ENCODE measurements around the gene RASGRP4.
"Not testable (repeated sequence)": the region's sequence is repeated elsewhere in the genome, so short reads cannot be mapped to it uniquely, and the experiment has no call there.

Gene RASGRP4

DNA sequence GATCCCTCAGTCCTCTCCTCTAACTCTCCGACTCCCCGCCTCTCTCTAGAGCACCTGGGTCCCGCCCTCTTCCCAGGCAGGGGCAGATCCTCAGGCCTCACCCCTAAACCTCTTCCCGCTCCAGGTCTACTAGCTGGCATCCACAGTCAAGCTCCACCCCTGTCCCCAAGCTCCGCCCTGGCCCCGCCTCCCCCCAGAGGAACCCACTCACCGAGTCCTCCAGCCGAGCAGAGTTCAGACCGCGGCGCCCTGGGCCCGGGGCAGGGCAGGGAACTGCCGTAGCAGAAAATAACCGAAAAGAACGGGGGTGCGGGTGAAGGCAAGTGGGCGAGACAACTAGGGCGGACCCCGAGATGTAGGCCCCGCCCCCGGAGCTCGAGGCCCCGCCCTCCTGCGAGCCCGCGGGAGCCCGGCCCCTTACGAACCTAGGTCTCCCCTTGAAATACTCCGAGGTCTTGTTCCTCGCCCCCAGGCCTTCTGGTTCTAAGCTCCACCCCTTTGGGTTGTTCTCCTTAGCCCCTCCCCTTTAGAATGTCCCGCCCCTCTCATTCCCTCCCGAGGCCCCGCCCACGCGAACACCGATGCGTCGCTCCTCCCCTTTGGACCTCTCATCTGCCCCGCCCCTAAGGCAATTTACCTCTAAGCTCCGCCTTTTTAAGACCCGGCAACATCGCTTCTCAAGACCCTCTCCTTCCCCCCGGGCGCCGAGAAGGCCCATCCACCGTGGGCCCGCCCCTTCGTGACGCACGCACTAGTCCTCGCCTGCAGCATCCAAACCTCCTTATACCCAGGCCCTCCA is 38.3 kb downstream of the RASGRP4 start, which contains the start of gene GGN:
TSS of gene GGN (minus strand) at position 485 of the 799 bp plus-strand sequence. CDS start 773 bp downstream, outside the sequence.
- peak; percentile 94 for DNase-seq

DNA sequence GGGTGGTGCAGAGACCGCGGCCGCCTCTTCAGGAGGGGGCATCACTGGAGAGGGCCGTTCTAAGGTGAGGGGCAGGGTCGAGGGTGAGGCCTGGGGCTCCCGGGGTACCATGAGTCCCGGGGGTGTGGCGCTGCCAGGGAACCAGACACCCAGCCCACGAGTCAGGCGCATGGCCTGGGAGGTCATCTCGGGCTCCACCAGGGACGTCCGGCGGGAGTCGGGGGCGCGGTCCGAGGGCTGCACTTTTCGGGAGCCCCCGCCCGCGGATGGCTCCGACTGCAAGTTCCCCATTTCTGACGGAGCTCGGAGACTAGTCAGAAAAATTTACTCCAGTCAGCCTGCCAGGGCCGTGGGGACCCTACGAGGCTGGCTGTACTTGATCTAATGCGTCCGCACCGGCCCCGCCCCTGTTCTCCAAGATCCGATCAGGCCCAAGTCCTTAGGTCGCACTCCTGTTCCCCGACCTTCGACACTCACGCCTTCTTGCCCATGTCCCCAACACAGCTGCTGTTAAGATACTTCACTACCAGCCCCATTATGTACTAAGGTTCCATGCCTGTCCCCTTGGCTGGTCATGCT is 39.0 kb downstream of the RASGRP4 start:
- no peak for DNase-seq

DNA sequence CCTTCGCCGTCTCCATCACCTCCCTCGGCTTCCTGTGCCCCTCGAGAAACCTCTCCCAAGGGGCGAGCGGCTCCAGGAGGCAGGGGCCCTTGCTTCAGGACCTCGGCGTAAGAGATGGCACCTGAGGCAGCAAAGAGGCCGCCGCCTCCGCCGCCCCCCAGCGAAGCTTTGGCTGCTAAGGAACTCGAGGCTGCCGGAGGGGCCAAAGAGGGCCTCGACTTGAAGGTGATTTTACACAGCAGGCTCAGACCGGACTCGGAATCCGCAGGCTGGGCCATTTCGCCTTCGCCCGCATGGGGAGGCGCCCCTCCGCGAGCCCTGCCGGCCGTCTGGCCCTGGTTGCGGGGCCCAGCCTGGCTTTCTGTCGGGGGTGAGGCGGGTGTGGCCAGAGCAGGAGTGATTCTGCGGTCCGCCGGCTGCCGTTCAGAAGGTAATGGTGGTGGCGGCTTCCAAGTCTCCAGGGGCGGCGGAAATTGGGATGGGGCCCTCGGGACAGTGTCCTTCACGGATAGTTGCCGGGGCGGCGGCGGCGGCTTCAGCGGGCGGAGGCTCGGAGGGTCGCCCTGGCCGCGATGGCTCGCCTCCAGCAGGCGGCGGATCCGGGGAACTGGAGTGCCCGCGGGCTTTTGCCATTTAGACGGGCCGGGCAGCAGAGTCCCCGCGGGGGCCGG is 39.6 kb downstream of the RASGRP4 start:
- no peak for DNase-seq

DNA sequence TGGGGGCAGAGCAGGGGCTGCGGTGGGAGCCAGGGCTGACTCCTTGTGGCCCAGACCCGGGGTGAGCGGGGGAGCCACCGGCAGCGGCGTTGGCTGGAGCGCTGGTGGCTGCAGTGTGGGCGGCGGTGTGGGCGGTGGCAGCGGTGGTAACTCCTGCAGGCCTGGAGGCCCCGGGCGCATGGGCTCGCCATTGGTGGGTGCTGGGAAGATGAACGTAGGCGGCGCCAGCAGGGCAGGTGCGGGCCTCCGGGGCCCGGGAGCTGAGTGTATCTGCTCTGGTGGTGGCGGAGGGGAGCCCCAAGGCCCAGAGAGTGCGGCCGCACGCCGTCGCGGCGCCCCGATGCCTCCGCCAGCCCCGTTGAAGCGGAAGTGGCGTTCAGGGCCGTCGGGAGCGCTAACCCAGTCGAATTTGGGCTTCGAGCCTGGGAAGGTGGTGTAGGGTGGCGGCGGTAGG is 40.2 kb downstream of the RASGRP4 start:
- no peak for DNase-seq

DNA sequence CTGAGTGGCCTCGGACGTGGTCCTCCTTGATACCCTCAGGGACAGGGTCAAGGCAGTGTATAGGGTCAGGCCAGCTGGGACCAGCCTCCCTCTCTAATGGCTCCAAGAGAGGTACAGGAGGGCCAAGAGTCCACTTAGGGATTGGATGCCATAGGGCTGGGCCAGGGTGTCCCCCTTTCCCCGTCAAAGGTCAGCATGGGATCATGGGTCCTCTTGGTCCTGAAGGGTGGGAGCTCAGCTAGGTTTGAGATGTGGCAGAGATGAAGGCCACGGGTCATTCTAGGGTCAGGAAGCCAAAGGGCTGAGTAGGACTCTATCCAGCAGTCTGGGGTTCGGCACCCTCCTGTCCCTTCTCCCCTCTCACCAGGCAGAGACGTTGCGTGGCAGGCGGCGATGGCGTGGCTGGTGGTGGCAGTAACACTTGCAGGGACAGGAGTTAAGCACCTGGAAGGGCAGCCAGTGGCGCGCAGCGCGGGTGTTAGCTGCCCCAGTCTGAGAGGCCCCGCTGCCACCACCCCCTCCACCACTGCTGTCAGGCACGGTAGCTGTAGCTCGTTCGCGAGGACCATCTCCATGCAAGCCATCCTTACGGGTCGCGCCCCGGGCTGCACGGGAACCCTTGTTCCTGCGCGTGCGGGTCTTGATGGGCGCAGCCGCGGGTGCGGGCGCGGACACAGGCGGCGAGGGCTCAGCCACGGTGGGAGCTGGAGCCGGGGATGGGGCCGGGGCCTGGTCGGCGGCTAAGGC is 40.8 kb downstream of the RASGRP4 start:
- no peak for DNase-seq

DNA sequence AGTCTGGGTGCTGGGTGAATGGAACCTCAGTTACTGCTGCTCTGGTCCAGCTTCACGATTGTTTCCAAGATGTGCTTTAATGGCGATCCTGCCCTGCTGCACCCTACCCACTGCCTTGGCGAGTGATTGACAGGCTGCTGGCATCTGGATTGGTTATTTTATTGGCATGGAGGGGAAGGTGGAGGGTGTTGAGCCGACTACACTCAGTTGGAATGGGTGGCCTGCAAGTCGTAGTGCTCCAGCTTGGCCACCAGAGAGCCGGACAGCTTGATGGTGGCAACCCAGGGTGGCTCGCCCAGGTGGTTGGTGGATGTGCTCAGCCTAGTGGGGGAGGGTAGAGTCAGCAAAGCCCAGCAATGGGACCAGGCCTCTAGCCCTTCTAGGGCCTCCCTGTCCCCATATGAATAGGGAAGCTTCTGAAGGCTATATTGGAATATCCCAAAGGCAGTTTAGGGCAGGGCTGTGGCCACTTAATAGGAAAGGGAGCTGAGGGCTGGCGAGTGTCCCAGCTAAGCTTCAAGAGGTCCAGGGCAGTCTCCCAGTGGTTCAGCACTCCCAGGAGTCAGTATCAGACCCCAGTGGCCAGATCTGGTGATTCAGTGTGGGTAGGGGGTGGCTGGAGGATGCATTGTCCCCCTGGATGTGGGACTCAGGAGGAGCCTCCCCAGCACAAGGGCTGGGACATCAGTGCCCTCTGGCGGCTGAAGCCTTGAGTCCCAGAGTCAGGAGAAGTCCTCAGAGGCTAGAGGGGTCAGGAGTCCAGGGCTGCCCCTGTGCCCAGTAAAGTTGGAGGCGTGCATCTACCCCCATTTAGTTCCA is 41.6 kb downstream of the RASGRP4 start:
- peak; percentile 32 for DNase-seq

DNA sequence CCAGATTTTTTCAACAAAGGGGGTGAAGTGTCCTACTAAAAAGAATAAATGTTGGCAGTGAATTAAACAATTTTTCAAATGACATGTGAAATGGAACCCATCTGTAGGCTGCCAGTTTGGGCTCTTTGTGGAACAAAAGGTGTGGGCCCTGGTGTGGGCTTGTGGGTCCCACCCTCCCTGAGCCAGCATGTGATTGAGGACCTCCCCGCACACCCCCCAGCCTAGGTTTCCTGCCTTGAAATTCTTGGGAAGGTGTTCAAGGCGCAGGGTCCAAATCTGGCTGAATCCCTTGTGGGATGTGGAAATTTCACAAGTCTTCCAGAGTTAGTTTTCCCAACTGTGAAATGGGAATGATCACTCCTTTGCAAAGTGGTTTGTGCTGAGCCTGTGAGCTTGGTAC is 42.3 kb downstream of the RASGRP4 start:
- no peak for DNase-seq

DNA sequence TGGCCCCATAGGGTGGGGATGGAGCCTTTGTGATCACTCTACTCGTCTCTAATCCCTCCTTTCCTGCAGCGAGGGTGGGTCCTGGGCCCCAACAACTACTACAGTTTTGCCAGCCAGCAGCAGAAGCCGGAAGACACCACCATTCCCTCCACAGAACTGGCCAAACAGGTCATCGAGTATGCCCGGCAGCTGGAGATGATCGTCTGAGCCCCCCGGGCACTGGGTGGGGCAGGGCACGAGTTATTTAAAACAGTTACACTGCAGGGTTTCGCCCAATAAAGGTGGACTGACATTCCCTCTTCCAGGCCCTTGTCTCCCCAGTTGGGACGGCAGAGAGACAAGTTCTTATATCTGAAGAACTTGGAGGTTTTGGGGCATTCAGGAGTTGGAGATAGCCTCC is 42.8 kb downstream of the RASGRP4 start:
- DNase-seq, result no peak

DNA sequence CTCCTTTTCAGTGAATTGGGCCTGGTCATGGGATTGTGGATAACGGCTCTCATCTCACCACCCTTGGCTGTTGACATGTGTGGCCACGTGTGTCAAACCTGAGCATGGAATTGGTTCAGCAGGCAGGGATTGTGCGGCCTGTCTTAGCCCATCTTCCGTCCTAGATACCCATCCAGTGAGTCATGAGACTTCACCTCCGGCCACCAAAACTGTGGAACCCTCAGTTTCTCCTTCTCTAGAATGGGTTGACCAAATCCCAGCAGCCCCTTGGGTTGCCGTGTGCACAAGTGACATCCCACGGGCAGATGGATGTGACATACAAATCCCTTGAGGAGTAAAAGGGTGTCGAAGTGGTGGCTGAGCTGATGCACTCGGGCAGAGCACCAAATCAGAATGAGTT is 44.9 kb downstream of the RASGRP4 start:
- DNase-seq, result no peak

DNA sequence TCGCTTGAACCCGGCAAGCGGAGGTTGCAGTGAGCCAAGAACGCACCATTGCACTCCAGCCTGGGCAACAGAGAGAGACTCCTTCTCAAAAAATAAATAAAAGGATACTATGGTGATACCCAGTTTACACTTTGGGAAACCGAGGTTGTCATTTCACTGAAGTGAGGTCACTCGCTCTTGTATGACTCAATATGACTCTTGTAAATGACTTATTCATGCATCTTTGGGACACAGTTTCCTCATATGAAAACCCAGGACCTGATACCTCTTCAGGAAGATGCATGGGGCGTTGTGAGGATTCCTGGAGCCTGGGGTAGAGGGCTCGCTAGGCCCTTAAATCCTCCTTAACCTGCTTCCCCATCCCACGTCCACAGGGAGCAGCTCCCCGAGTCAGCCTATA is 47.2 kb downstream of the RASGRP4 start:
- no peak for DNase-seq

DNA sequence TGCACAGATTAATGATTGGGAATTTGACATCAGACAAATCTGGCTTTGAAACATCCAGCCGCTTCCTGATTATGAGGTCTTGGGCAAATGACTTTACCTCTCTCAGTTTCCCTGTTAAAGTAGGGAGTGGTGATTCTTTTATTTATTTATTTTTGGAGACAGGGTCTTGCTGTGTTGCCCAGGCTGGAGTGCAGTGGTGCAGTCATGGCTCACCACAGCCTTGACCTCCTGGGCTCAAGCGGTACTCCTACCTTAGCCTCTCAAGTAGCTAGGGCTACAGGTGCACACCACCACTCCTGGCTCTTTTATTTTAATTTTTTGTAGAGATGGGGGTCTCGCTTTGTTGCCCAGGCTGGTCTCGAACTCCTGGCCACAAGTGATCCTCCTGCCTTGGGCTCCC is 49.0 kb downstream of the RASGRP4 start:
- DNase-seq, result no peak

DNA sequence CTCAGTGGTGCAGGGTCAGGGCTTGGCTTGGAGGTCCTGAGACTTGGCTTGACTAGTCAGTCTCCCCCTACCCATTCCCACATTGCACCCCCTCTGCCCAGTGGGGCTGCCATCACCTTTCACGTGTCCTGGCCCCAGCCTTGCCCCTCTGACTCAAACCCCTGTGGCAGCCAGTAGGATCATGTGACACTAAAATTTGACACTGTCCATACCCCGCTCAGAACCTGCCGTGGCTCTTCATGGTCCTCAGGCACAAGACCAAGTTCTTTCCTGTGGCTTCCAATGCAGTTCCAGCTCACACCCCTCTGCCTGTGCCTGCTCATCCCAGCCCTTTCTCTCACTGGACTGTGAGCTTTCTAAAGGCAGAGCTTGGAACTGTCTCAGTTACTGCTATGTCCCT is 49.4 kb downstream of the RASGRP4 start:
- no peak for DNase-seq

DNA sequence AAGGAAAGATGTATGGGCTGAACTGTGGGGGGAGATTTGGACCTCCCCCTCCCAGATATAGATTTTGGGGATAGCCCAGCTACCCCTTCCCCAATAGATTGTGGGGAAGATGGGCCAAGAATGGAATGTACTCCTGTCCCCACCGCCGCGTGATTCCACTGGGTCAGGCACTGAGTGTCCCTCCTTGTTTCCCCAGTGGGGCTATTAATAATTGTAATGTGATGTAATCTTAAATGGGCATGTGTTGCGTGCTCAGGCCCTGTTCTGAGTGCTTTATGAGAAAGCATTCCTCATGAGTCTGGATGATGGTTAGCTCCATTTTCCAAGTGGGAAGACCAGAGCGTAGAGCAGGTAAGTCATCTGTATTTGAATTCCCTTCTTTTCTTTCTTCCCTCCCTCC is 50.3 kb downstream of the RASGRP4 start:
- DNase-seq, result peak; percentile 24

DNA sequence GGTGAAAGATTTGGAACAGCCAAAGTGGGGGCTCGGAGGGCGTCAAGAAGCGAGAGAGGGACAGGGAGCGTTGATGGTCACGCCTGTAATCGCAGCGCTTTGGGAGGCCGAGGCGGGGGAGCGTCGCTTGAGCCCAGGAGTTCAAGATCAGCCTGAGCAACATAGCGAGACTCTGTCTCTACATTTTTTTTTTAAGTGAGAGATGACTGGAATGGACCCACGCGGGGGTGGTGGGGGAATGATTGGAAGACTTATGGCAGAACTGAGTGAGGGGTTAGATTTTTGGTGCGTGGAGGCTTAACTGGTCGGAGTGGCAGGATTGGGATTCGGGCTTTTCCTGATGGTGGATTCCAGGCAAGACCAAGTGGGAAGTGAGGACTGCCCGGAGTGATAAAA is 50.9 kb downstream of the RASGRP4 start:
- no peak for DNase-seq

DNA sequence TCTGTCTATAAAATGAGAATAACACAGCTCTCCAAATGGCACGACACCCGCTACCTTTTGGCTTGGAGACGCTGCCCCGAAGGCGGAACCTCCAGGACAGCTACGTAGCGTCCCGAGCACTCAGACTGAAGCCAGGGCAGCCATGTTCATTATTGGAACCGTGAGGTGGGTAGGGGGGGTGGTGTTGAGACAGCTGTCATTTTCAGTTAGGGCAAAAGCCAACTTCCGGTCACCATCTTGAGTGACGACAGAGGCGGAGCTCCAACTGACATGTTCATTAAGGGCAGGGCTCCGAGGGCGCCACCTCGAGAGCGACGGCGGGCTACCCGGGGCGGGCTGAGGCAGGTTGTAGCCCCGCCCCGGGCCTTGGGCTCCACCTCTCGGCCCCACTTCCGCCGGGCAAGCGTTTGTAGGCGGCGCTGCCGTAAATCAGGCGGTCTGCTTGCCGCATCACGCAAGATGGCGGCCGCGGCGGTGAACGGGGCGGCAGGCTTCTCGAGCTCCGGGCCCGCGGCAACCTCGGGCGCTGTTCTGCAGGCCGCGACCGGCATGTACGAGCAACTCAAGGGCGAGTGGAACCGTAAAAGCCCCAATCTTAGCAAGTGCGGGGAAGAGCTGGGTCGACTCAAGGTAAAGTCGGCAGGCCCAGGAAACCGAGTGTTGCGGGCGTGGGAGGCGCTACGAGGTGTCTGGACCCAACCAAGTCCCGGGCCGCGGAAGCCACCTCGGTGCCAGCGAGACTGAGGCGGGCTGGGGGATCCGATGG is 51.5 kb downstream of the RASGRP4 start, which contains the start of gene PSMD8:
TSS of gene PSMD8 (plus strand) at position 240 of the 766 bp plus-strand sequence. CDS start at position 271, 31 bp downstream.
- peak; percentile 98 for DNase-seq

DNA sequence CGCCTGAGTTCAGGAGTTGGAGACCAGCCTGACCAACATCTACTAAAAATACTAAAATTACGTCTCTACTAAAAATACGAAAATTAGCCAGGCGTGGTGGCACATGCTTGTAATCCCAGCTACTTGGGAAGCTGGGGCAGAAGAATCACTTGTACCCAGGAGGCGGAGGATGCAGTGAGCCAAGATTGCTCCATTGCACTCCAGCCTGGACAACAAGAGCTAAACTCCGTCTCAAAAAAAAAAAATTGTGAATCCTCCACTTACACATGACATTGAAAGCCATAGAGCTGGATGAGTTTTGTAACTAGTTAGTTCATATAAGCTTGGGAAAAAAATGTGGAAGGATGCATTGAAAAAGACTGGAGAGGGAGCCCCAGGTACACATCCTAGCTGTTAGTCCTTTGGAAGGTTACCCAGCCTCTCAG is 52.1 kb downstream of the RASGRP4 start:
- DNase-seq, result no peak

DNA sequence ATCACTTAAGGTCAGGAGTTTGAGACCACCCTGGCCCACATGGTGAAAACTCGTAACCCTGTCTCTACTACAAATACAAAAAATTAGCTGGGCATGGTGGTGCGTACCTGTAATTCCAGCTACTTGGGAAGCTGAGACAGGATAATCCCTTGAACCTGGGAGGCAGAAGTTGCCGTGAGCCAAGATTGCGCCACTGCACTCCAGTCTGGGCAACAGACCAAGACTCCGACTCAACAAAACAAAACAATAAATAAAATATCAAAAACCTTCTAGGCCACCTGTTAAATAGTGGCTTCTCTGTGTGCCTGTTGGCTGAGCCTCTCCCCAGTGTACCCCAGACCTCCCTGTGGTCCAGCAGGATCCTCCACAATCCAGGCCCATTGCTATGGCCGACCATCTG is 54.9 kb downstream of the RASGRP4 start:
- no peak for DNase-seq

DNA sequence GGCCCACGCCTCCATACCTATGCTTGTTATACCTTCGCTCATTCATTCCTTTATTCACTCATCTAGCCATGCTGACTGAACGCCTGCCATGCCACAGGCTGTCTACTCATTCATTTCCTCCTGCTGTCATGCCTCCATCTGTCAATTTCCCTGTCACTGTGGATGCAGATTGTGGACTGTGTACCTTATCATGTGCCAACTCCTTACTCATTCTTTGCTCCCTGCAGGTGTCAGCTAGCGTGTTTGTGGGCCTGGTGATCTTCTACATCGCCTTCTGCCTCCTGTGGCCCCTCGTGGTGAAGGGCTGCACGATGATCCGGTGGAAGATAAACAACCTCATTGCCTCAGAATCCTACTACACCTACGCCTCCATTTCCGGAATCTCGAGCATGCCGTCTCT is 55.7 kb downstream of the RASGRP4 start:
- no peak for DNase-seq

DNA sequence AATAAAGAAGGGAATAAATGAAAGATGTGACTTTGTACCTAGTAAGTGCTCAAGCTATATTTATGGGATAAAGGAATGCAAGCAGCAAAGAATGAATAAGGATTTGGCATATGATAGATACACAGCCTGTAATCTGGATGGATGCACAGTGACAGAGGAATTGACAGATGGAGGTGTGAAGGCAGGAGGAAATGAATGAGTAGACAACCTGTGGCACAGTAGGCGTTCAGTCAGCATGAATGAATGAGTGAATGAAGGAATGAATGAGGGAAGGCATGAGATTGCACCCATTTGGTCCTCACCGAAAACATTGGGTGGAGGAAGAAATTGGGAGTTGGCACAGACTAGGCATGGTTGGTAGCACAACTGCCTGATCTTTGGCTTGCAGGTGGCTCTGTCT is 56.4 kb downstream of the RASGRP4 start:
- DNase-seq, result no peak

DNA sequence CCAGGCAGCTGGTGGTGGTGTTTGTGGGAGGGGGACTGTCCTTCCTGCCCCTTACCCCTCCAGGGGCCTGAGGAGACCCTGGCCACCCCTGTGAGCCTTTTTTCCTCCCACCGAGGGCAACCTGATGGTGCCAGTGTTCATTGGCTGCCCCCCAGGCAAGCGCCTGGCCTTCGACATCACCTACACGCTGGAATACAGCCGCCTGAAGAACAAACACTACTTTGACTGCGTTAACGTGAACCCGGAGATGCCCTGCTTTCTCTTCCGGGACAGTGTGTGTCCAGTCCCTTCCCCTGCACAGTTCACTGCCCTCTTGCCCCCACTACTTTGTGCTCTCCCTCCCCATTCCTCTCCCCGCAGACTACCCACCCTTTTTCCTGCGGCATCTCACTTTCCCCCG is 59.0 kb downstream of the RASGRP4 start:
- DNase-seq, result no peak

DNA sequence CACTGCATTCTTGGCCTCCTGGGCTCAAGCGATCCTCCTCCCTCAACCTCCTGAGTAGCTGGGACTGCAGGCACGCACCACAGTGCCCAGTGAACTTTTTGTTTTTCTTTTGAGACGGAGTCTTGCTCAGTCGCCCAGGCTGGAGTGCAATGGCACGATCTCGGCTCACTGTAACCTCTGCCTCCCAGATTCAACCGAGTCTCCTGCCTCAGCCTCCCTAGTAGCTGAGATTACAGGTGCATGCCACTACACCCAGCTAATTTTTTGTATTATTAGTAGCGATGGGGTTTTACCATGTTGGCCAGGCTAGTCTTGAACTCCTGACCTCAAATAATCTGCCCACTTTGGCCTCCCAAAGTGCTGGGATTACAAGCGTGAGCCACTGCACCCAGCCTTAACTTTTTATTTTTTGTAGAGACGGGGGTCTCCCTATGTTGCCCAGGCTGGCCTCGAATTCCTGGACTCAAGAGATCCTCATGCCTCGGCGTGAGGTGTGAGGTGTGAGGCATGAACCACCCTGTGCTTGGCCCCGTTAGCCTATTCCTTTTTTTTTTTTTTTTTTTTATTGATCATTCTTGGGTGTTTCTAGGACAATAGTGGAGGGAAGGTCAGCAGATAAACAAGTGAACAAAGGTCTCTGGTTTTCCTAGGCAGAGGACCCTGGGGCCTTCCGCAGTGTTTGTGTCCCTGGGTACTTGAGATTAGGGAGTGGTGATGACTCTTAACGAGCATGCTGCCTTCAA is 62.9 kb downstream of the RASGRP4 start:
- not testable (repeated sequence) for DNase-seq

Data from fibroblast of skin of right biceps (primary cell).